NCI-H345 treated with DMSO at 0.1 percent for 48 hours (cell line): ENCODE measurements around the gene ARHGEF37.
"Not testable (repeated sequence)": the region's sequence is repeated elsewhere in the genome, so short reads cannot be mapped to it uniquely, and the experiment has no call there.

Experiments used
- DNase-seq: peaks from one replicate; lab custom pipeline; 2025; ENCODE audit not compliant: unreplicated experiment; lab: John Stamatoyannopoulos, UW

The ARHGEF37 gene

GRCh38 chr5:149669273-149669672 is 88.0 kb downstream of the ARHGEF37 start:
- not testable (repeated sequence) for DNase-seq

- no peak for DNase-seq
Measured at GRCh38 chr5:149671544-149671943, 90.2 kb downstream of the ARHGEF37 start.

GRCh38 chr5:149672701-149673476 is 91.6 kb downstream of the ARHGEF37 start:
- peak; percentile 88 for DNase-seq

GRCh38 chr5:149674686-149675085 is 93.4 kb downstream of the ARHGEF37 start:
- no peak for DNase-seq

- peak; percentile 29 for DNase-seq
Measured at GRCh38 chr5:149675610-149676201, 94.4 kb downstream of the ARHGEF37 start.

- no peak for DNase-seq
Measured at GRCh38 chr5:149677731-149678130, 96.4 kb downstream of the ARHGEF37 start.

GRCh38 chr5:149679876-149680809 is 98.8 kb downstream of the ARHGEF37 start:
- no peak for DNase-seq

GRCh38 chr5:149680810-149681221 is 99.5 kb downstream of the ARHGEF37 start:
- no peak for DNase-seq

GRCh38 chr5:149681252-149681651 is 100.0 kb downstream of the ARHGEF37 start:
- DNase-seq = no peak

- no peak for DNase-seq
Measured at GRCh38 chr5:149681922-149682321, 100.6 kb downstream of the ARHGEF37 start.

GRCh38 chr5:149682532-149683075 is 101.3 kb downstream of the ARHGEF37 start:
- no peak for DNase-seq

GRCh38 chr5:149683964-149684363 is 102.7 kb downstream of the ARHGEF37 start:
- DNase-seq = no peak

- no peak for DNase-seq
Measured at GRCh38 chr5:149684371-149684770, 103.1 kb downstream of the ARHGEF37 start.
